Smooth muscle cell (in vitro differentiated cells): ENCODE data around the gene FCER2. TPM values are rescaled to one million over a fixed set of nuclear protein-coding genes. Genes with fewer than 3 reads are reported as not detected.

Experiments
- DNase-seq: peaks from one replicate; lab custom pipeline; 2025; ENCODE audit not compliant: unreplicated experiment; lab: John Stamatoyannopoulos, UW
- H2AFZ ChIP-seq: fragments of 200-600 bp; sonication (generic); 2 replicates; pipeline ENCODE4 v1.6.0; 2016; ENCODE audit warnings: antibody characterized with exemption, low read depth, mild to moderate bottlenecking
- H3F3A ChIP-seq: fragments of 200-600 bp; sonication (generic); 2 replicates; pipeline ENCODE4 v1.6.0; 2017; ENCODE audit warnings: antibody characterized with exemption, low read depth
- H3K27ac ChIP-seq: fragments of 200-600 bp; sonication (generic); 2 replicates; pipeline ENCODE4 v1.5.1; 2016; ENCODE audit warnings: low read depth, mild to moderate bottlenecking
- H3K27me3 ChIP-seq: fragments of 200-600 bp; sonication (generic); 2 replicates; pipeline ENCODE4 v1.6.1; 2016; ENCODE audit warnings: low read depth, mild to moderate bottlenecking
- H3K36me3 ChIP-seq: fragments of 200-600 bp; sonication (generic); 2 replicates; pipeline ENCODE4 v1.5.1; 2016; ENCODE audit warnings: low read depth
- H3K4me1 ChIP-seq: fragments of 200-600 bp; sonication (generic); 2 replicates; pipeline ENCODE4 v1.5.1; 2016; ENCODE audit warnings: low read depth
- H3K4me2 ChIP-seq: fragments of 200-600 bp; sonication (generic); 2 replicates; pipeline ENCODE4 v1.6.0; 2016; ENCODE audit warnings: mild to moderate bottlenecking
- H3K4me3 ChIP-seq: fragments of 200-600 bp; sonication (generic); 2 replicates; pipeline ENCODE4 v1.5.1; 2016; ENCODE audit warnings: mild to moderate bottlenecking
- H3K79me2 ChIP-seq: fragments of 200-600 bp; sonication (generic); 2 replicates; pipeline ENCODE4 v1.6.0; 2016; ENCODE audit warnings: low read depth, mild to moderate bottlenecking
- H3K9ac ChIP-seq: fragments of 200-600 bp; sonication (generic); 2 replicates; pipeline ENCODE4 v1.6.0; 2016; ENCODE audit warnings: low read depth
- H3K9me3 ChIP-seq: fragments of 200-600 bp; sonication (generic); replicated peaks from 2 replicates; pipeline ENCODE4 v1.5.1; 2016; ENCODE audit warnings: low read depth
- H4K20me1 ChIP-seq: fragments of 200-600 bp; sonication (generic); 2 replicates; pipeline ENCODE4 v1.6.0; 2016; ENCODE audit warnings: low read depth
- CTCF ChIP-seq: fragments of 200-600 bp; sonication (generic); IDR thresholded peaks from 2 replicates; pipeline ENCODE4 v1.5.1; 2017; ENCODE audit warnings: borderline replicate concordance, mild to moderate bottlenecking, antibody characterized with exemption; ENCODE audit not compliant: insufficient read depth, poor library complexity, severe bottlenecking
- WGBS: methylation state at CpG from one replicate; pipeline ENCODE4 v1.1.7; 2016; ENCODE audit warnings: low lambda C conversion rate; 5-methylcytosine and 5-hydroxymethylcytosine counted together
- polyA plus RNA-seq: library from polyadenylated mRNA; unstranded; fragments of >200 nt; fragmentation: Nextera tagmentation; extraction: Ambion mirVana; gene quantifications from 2 replicates; pipeline ENCODE4 v1.2.1, GENCODE V29; 2016
- total RNA-seq: library from RNA; depleted of rRNA; stranded (reverse); fragments of >200 nt; gene quantifications from 2 replicates; pipeline ENCODE4 v1.2.3, GENCODE V29; 2014

FCER2 gene
- total and polyA plus RNA-seq, 2 experiments from 2014 or later: not detected

GRCh38 chr19:7733376-7733775 lies 31.4 kb upstream of the FCER2 start:
- H4K20me1 ChIP-seq: no peaks in the 10 kb centered on the region
- H3K9ac ChIP-seq: no peak overlapping the region
- 78% methylated on average over 6 of the region's 6 CpGs for WGBS
- DNase-seq: no peak
- H3K27me3 ChIP-seq: peaks cover 60% of the 10 kb centered on the region
- no peak overlapping the region for H3K4me3 ChIP-seq
- H3K79me2 ChIP-seq: no peaks in the 10 kb centered on the region
- no peaks in the 10 kb centered on the region for H3K9me3 ChIP-seq
- H3K4me1 ChIP-seq: no peaks in the 10 kb centered on the region
- no peaks in the 10 kb centered on the region for H3K36me3 ChIP-seq
- H3F3A ChIP-seq: no peaks in the 10 kb centered on the region
- H3K27ac ChIP-seq: no peak overlapping the region
- no peak overlapping the region for H2AFZ ChIP-seq
- no peak for TF ChIP-seq CTCF
- no peak overlapping the region for H3K4me2 ChIP-seq

GRCh38 chr19:7732045-7732444 lies 30.1 kb upstream of the FCER2 start, which contains the start of gene CLEC4G:
Gene CLEC4G (minus strand): TSS chr19:7732110. CDS start chr19:7732102, 8 bp downstream.
- Histone ChIP-seq H3K9ac (no peak within 1 kb of the TSS), H2AFZ (no peak within 1 kb of the TSS), H3K4me1 (no peaks in the 10 kb centered on the region), H3K79me2 (no peaks in the 10 kb centered on the region), H4K20me1 (no peaks in the 10 kb centered on the region), H3K27me3 (peaks cover 69% of the 10 kb centered on the region), H3K36me3 (no peaks in the 10 kb centered on the region), H3F3A (no peaks in the 10 kb centered on the region), H3K4me3 (no peak within 1 kb of the TSS), H3K9me3 (no peaks in the 10 kb centered on the region), H3K27ac (no peak within 1 kb of the TSS), H3K4me2 (no peak within 1 kb of the TSS)
- WGBS: 67% methylated on average over 9 of the region's 9 CpGs
- DNase-seq: no peak
- no peak for TF ChIP-seq CTCF

- no peaks in the 10 kb centered on the region for H3K79me2 ChIP-seq
- no peaks in the 10 kb centered on the region for H4K20me1 ChIP-seq
- H3K4me3 ChIP-seq: no peak overlapping the region
- no peaks in the 10 kb centered on the region for H3K36me3 ChIP-seq
- no peak for DNase-seq
- H3K27ac ChIP-seq: no peak overlapping the region
- no peak overlapping the region for H3K4me2 ChIP-seq
- no peak overlapping the region for H3K9ac ChIP-seq
- no peaks in the 10 kb centered on the region for H3K9me3 ChIP-seq
- no peak for TF ChIP-seq CTCF
- 77% methylated on average over 5 of the region's 5 CpGs for WGBS
- no peak overlapping the region for H2AFZ ChIP-seq
- H3K27me3 ChIP-seq: peaks cover 69% of the 10 kb centered on the region
- H3F3A ChIP-seq: no peaks in the 10 kb centered on the region
- no peaks in the 10 kb centered on the region for H3K4me1 ChIP-seq
These were observed 29.7 kb upstream of the FCER2 start for GRCh38 chr19:7731615-7732014.

- H3K9me3 ChIP-seq: no peaks in the 10 kb centered on the region
- H3K9ac ChIP-seq: no peak overlapping the region
- H3K36me3 ChIP-seq: no peaks in the 10 kb centered on the region
- H2AFZ ChIP-seq: no peak overlapping the region
- no peak for TF ChIP-seq CTCF
- DNase-seq: no peak
- 88% methylated on average over 28 of the region's 39 CpGs for WGBS
- H4K20me1 ChIP-seq: no peaks in the 10 kb centered on the region
- no peaks in the 10 kb centered on the region for H3K79me2 ChIP-seq
- peaks cover 73% of the 10 kb centered on the region for H3K27me3 ChIP-seq
- no peaks in the 10 kb centered on the region for H3K4me1 ChIP-seq
- no peaks in the 10 kb centered on the region for H3F3A ChIP-seq
- H3K4me2 ChIP-seq: no peak overlapping the region
- no peak overlapping the region for H3K27ac ChIP-seq
- no peak overlapping the region for H3K4me3 ChIP-seq
These were observed 29.3 kb upstream of the FCER2 start for GRCh38 chr19:7731218-7731595.
